GM12875 (cell line): ENCODE data around the gene PLCB3.
"Not testable (repeated sequence)": the region's sequence is repeated elsewhere in the genome, so short reads cannot be mapped to it uniquely, and the experiment has no call there.

ENCODE experiments used
- H3K4me3 ChIP-seq: one replicate; pipeline ENCODE4 v1.5.1; 2011; ENCODE audit warnings: low read depth, low read length, control low read depth
- TF ChIP-seq, protein P1 (sequence below): IDR thresholded peaks from 2 replicates; pipeline ENCODE4 v1.5.1; 2011; ENCODE audit warnings: low read depth, mild to moderate bottlenecking, control low read depth, inconsistent platforms, low read length, moderate library complexity, borderline replicate concordance; ENCODE audit not compliant: insufficient read depth

Gene PLCB3

DNA sequence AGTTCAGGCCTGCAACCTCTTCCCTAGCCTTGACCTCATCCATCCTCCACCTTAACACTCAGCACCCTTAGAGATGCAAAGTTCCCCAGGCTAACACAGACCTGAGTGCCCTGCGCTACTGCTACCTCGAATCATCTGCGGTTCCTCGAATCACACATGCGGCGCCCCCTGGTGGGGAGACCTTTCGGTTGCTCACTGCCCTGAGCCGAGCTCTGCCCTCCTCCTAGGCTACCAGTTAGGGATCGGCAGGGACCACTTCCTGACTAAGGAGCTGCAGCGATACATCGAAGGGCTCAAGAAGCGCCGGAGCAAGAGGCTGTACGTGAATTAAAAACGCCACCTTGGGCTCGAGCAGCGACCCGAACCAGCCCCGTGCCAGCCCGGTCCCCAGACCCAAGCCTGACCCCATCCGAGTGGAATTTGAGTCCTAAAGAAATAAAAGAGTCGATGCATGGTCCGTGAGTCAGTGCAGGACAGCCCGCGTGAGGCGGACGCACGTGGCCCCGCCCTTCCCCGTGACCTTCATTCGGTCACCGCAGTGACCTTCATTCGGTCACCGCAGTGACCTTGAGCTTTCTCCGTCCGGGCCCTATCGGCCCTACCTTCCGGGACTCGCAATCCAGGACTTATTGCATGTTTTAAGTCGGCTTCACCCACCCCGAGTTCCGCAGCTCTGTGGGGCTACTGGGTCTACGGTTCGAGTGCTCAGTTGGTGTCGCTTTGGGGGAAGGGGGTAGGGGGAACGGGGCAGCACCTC is 53.2 kb downstream of the PLCB3 start:
- TF ChIP-seq, protein P1, sequence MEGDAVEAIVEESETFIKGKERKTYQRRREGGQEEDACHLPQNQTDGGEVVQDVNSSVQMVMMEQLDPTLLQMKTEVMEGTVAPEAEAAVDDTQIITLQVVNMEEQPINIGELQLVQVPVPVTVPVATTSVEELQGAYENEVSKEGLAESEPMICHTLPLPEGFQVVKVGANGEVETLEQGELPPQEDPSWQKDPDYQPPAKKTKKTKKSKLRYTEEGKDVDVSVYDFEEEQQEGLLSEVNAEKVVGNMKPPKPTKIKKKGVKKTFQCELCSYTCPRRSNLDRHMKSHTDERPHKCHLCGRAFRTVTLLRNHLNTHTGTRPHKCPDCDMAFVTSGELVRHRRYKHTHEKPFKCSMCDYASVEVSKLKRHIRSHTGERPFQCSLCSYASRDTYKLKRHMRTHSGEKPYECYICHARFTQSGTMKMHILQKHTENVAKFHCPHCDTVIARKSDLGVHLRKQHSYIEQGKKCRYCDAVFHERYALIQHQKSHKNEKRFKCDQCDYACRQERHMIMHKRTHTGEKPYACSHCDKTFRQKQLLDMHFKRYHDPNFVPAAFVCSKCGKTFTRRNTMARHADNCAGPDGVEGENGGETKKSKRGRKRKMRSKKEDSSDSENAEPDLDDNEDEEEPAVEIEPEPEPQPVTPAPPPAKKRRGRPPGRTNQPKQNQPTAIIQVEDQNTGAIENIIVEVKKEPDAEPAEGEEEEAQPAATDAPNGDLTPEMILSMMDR: peak; percentile 94
- H3K4me3 ChIP-seq: peak overlapping the region; percentile 59

DNA sequence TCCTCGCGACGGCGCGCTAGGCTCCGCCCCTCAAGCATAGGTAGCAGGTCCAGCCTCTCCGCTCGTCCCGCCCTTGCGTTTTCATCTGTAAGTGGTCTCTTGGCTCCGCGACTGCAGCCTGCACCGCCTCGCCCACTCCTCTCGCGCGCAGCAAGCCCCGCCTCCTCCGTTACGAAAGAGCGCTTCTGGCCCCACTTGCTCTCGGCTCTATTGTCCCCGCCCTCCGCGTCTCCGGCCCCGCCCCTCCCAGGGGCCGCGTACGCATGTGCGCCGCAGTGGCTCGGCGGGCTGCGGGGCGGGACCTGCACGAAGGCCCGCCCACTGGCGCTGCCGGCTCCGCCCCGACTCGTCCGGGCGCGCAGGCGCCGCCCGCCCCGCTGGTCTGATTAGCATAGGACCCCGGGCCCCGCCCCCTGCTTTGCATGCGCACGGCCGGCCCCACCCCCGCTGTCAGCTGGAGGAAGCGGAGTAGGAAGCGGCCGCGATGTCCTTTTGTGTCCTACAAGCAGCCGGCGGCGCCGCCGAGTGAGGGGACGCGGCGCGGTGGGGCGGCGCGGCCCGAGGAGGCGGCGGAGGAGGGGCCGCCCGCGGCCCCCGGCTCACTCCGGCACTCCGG is 53.9 kb downstream of the PLCB3 start, which contains the start of gene ESRRA:
ESRRA (plus strand) TSS at position 450 of the 616 bp plus-strand sequence. CDS start 1,656 bp downstream, outside the sequence.
- peak within 1 kb of the TSS; percentile 65 for H3K4me3 ChIP-seq
- TF ChIP-seq, protein P1: no peak

DNA sequence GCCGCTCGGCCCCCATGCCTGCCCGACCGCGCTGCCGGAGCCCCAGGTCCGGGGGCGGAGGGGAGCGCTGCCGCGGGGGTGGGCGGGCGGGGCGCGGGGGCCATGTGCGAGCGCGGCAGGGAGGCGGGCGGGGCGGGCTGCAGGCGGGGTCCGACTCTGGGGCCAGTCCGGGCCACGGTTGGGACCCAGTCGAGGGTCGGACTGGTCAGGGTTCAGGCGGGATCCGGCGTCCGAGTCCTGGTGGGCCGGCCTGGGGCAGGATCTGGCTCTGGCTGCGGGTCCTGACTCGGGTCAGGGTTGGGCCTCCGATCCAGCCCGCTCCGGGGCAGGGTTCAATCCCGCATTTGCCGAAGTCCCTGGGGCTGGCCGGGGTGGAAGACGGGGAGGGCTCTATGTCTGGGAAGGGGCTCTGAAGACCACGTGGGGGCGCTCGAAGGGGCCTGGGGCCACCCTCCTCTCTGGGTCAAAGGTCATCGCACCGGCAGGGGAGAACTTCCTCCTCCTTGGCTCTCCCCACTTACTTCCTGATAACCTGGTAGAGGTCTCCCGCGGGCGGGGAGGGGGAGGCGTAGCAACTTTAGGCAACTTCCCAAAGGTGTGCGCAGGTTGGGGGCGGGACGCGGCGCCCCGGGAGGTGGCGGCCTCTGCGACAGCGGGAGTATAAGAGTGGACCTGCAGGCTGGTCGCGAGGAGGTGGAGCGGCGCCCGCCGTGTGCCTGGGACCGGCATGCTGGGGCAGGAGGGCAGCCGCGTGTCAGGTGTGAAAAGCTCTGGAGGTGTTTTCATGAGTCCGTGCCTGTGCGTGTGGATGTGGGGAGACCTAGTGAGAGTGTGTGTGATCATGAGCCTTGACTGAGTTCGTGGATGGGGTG is 54.6 kb downstream of the PLCB3 start:
- TF ChIP-seq, protein P1: peak; percentile 53; the same call in 1 of the 2 replicates
- H3K4me3 ChIP-seq: peak overlapping the region; percentile 65

DNA sequence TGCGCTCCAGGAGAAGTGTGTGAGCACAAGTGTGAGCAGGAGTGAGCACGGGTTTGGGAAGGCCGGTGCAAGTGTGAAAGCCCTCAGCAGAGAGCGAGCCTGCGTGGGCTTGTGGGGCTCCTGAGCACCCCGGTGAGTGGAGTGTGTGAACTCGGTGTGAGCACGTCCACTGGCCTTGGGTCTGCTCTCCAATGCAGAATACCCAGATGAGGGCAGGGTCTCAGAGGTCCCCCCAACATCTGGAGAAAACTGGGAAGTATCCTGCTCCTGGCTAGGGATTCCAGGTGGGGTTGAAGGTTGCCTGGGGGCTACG is 55.2 kb downstream of the PLCB3 start:
- peak overlapping the region; percentile 65 for H3K4me3 ChIP-seq
- TF ChIP-seq, protein P1: no peak

DNA sequence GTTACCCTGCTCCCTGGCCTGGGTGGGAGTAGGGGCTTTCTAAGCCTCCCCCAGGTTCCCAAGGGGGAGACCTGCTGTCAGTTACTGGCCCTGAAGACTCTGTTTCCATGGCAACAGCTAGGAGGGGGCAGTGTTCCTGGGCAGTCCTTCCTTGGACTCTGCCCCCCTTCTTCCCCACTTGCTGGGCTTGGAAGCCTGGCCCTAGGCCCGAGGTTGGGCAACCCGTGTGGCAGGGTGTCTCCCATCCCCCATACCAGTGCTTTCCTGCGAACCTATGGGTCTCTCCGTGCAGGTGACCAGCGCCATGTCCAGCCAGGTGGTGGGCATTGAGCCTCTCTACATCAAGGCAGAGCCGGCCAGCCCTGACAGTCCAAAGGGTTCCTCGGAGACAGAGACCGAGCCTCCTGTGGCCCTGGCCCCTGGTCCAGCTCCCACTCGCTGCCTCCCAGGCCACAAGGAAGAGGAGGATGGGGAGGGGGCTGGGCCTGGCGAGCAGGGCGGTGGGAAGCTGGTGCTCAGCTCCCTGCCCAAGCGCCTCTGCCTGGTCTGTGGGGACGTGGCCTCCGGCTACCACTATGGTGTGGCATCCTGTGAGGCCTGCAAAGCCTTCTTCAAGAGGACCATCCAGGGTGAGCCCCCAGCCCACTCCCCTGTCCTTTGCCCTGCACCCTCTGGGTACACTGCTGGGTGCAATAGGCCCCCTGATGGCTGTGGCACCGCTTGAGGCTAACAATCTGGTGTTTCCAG is 55.7 kb downstream of the PLCB3 start:
- H3K4me3 ChIP-seq: peak overlapping the region; percentile 65
- TF ChIP-seq, protein P1: no peak

DNA sequence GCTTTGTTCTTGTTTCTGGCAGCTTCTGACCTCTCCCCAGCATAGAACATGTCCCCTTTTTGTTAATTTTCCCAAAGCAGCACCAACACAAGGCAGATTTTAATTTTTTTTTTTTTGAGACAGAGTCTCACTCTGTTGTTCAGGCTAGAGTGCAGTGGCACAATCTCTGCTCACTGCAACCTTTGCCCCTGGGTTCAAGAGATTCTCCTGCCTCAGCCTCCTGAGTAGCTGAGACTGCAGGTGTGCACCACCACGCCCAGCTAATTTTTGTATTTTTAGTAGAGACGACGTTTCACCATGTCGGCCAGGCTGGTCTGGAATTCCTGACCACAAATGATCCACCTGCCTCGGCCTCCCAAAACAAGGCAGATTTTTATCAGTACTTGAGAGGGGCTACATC is 56.5 kb downstream of the PLCB3 start:
- not testable (repeated sequence) for H3K4me3 ChIP-seq

DNA sequence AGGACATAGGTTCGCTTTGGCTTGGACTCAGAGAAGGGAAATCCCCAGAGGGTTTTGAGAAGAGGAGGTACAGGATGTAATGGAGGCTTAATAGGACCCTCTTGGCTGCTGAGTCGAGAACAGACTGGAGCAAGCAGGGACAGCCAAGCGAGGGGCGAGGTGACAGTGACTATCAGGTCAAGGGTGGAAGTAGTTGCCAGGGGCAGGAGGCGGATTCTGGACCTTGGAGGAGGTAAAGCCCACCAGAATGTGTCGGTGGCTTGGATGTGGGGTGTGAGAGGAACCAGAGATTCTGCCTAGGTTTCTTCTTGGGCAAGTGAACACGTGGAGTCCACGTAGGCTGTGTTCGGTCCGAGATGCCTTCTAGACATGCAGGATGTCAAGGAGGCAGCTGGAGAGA is 61.6 kb downstream of the PLCB3 start:
- TF ChIP-seq, protein P1: no peak
- no peak overlapping the region for H3K4me3 ChIP-seq
